IPS-18c (cell line): Measurements from ENCODE around the gene USP17L20.
"Not testable (repeated sequence)": the region's sequence is repeated elsewhere in the genome, so short reads cannot be mapped to it uniquely, and the experiment has no call there.

Experiments used
- H3K4me3 ChIP-seq: 2 replicates; pipeline ENCODE4 v1.7.0; 2013; ENCODE audit warnings: low read depth, mild to moderate bottlenecking, low read length, moderate library complexity; ENCODE audit not compliant: insufficient read depth
- H3K9me3 ChIP-seq: one replicate; pipeline ENCODE4 v1.6.1; 2013; ENCODE audit warnings: mild to moderate bottlenecking, low read length, moderate library complexity; ENCODE audit not compliant: control insufficient read depth, insufficient read depth

USP17L20 gene

DNA sequence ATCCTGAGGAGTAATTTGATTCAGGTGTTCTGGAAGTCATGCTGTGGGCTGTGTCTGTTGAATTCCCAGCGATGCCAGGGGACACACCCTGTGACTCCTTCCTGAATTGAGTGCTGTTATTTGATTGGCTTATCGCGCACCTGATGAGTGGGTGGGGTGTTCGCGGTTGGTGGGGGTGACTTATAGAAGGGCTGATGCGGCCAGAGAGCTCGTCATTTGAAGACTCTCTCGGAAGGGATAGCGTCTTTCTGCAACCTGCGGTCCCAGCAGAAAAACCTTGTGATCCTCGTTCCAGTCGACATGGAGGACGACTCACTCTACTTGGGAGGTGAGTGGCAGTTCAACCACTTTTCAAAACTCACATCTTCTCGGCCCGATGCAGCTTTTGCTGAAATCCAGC is at the start of gene USP17L20:
Gene USP17L20 (plus strand): TSS at position 301 of the 400 bp plus-strand sequence. CDS start 0 bp downstream, at position 301.
- H3K4me3 ChIP-seq, H3K9me3 ChIP-seq: not testable (repeated sequence)

- H3K4me3 ChIP-seq, result not testable (repeated sequence)
Measured at GRCh38 chr4:9210357-9210756, 47.6 kb upstream of the USP17L20 start, which contains the start of gene USP17L10. Gene USP17L10 (plus strand): TSS chr4:9210657. CDS start chr4:9210657, 0 bp downstream.

GRCh38 chr4:9214701-9215100 is 43.2 kb upstream of the USP17L20 start:
- not testable (repeated sequence) for H3K4me3 ChIP-seq, H3K9me3 ChIP-seq

More at GRCh38 chr4:9210357-9210756, 47.6 kb upstream of the USP17L20 start, which contains the start of gene USP17L10:
- H3K9me3 ChIP-seq, result not testable (repeated sequence)

DNA sequence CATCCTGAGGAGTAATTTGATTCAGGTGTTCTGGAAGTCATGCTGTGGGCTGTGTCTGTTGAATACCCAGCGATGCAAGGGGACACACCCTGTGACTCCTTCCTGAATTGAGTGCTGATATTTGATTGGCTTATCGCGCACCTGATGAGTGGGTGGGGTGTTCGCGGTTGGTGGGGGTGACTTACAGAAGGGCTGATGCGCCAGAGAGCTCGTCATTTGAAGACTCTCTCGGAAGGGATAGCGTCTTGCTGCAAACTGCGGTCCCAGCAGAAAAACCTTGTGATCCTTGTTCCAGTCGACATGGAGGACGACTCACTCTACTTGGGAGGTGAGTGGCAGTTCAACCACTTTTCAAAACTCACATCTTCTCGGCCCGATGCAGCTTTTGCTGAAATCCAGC is 42.8 kb upstream of the USP17L20 start, which contains the start of gene USP17L11:
Gene USP17L11 (plus strand): TSS at position 301 of the 400 bp plus-strand sequence. CDS start 0 bp downstream, at position 301.
- not testable (repeated sequence) for H3K4me3 ChIP-seq, H3K9me3 ChIP-seq

DNA sequence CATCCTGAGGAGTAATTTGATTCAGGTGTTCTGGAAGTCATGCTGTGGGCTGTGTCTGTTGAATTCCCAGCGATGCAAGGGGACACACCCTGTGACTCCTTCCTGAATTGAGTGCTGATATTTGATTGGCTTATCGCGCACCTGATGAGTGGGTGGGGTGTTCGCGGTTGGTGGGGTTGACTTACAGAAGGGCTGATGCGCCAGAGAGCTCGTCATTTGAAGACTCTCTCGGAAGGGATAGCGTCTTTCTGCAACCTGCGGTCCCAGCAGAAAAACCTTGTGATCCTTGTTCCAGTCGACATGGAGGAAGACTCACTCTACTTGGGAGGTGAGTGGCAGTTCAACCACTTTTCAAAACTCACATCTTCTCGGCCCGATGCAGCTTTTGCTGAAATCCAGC is 38.1 kb upstream of the USP17L20 start, which contains the start of gene USP17L12:
Gene USP17L12 (plus strand): TSS at position 301 of the 400 bp plus-strand sequence. CDS start 0 bp downstream, at position 301.
- H3K9me3 ChIP-seq, H3K4me3 ChIP-seq: not testable (repeated sequence)

DNA sequence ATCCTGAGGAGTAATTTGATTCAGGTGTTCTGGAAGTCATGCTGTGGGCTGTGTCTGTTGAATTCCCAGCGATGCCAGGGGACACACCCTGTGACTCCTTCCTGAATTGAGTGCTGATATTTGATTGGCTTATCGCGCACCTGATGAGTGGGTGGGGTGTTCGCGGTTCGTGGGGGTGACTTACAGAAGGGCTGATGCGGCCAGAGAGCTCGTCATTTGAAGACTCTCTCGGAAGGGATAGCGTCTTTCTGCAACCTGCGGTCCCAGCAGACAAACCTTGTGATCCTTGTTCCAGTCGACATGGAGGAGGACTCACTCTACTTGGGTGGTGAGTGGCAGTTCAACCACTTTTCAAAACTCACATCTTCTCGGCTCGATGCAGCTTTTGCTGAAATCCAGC is 33.3 kb upstream of the USP17L20 start, which contains the start of gene USP17L13:
Gene USP17L13 (plus strand): TSS at position 301 of the 400 bp plus-strand sequence. CDS start 0 bp downstream, at position 301.
- H3K4me3 ChIP-seq, H3K9me3 ChIP-seq: not testable (repeated sequence)

DNA sequence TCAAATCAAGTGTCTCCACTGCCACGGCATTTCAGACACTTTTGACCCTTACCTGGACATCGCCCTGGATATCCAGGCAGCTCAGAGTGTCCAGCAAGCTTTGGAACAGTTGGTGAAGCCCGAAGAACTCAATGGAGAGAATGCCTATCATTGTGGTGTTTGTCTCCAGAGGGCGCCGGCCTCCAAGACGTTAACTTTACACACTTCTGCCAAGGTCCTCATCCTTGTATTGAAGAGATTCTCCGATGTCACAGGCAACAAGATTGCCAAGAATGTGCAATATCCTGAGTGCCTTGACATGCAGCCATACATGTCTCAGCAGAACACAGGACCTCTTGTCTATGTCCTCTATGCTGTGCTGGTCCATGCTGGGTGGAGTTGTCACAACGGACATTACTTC is 27.7 kb upstream of the USP17L20 start:
- H3K9me3 ChIP-seq, H3K4me3 ChIP-seq: not testable (repeated sequence)

- not testable (repeated sequence) for H3K4me3 ChIP-seq, H3K9me3 ChIP-seq
Measured at GRCh38 chr4:9234085-9234484, 23.8 kb upstream of the USP17L20 start, which contains the start of gene USP17L15. Gene USP17L15 (plus strand): TSS chr4:9234385. CDS start chr4:9234385, 0 bp downstream.

DNA sequence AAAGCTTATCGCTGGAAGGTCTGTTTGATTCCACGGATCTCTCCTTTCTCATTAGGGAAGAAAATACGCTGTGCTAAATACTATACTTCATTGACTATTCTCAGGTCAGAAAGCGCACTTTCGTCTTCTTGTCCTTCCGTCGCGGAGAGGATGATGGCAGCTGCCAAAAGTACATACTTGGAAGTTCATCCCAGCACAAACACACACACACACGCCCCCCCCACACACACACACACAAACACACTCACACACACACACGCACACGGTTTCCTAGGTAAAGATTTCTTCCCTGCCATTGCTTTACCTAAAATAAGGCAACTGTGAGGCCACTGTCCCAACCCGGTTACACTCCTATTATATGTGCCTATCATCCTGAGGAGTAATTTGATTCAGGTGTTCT is 19.5 kb upstream of the USP17L20 start:
- H3K4me3 ChIP-seq, H3K9me3 ChIP-seq: not testable (repeated sequence)

- H3K9me3 ChIP-seq, H3K4me3 ChIP-seq: not testable (repeated sequence)
Measured at GRCh38 chr4:9243579-9243978, 14.3 kb upstream of the USP17L20 start, which contains the start of gene USP17L17. Gene USP17L17 (plus strand): TSS chr4:9243879. CDS start chr4:9243879, 0 bp downstream.

- H3K4me3 ChIP-seq, H3K9me3 ChIP-seq: not testable (repeated sequence)
Measured at GRCh38 chr4:9247953-9248680, 9.8 kb upstream of the USP17L20 start, which contains the start of gene USP17L18. Gene USP17L18 (plus strand): TSS chr4:9248630. CDS start chr4:9248630, 0 bp downstream.

- not testable (repeated sequence) for H3K4me3 ChIP-seq, H3K9me3 ChIP-seq
Measured at GRCh38 chr4:9253078-9253477, 4.8 kb upstream of the USP17L20 start, which contains the start of gene USP17L19. Gene USP17L19 (plus strand): TSS chr4:9253378. CDS start chr4:9253378, 0 bp downstream.

DNA sequence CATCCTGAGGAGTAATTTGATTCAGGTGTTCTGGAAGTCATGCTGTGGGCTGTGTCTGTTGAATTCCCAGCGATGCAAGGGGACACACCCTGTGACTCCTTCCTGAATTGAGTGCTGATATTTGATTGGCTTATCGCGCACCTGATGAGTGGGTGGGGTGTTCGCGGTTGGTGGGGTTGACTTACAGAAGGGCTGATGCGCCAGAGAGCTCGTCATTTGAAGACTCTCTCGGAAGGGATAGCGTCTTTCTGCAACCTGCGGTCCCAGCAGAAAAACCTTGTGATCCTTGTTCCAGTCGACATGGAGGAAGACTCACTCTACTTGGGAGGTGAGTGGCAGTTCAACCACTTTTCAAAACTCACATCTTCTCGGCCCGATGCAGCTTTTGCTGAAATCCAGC is 4.6 kb downstream of the USP17L20 start, which contains the start of gene USP17L21:
Gene USP17L21 (plus strand): TSS at position 301 of the 400 bp plus-strand sequence. CDS start 0 bp downstream, at position 301.
- not testable (repeated sequence) for H3K4me3 ChIP-seq, H3K9me3 ChIP-seq

GRCh38 chr4:9267319-9267718 is 9.4 kb downstream of the USP17L20 start, which contains the start of gene USP17L22:
Gene USP17L22 (plus strand): TSS chr4:9267619. CDS start chr4:9267619, 0 bp downstream.
- H3K4me3 ChIP-seq, H3K9me3 ChIP-seq: not testable (repeated sequence)

GRCh38 chr4:9271719-9272118 is 13.8 kb downstream of the USP17L20 start:
- not testable (repeated sequence) for H3K9me3 ChIP-seq, H3K4me3 ChIP-seq
